ENCODE measurements around the gene CHI3L2. TPM values are rescaled to one million over a fixed set of nuclear protein-coding genes. Genes with fewer than 3 reads are reported as not detected.

The CHI3L2 gene
- total and polyA plus RNA-seq, 2 of the 13 experiments (the other 11 are each of a cell fraction or from before 2014, with no cell fraction given) = 0.46 to 1.7 TPM

GRCh38 chr1:111227851-111228747 is 586 bp downstream of the CHI3L2 start (continued):
- TF ChIP-seq ZBTB33 (CRISPR knock-in tag; IDR thresholded peaks at IDR 0.05) = no peak
- no peak for TF ChIP-seq ZNF550 (CRISPR knock-in tag; IDR thresholded peaks at IDR 0.05; ENCODE audit: borderline replicate concordance)
- TF ChIP-seq ELF3 (CRISPR knock-in tag; IDR thresholded peaks at IDR 0.05) = no peak; the same call in 1 of the 2 replicates
- TF ChIP-seq ZFP36L1 (CRISPR knock-in tag; IDR thresholded peaks at IDR 0.05) = 0 out of 2 replicates have a peak, but pooled peaks have one; percentile 26
- peak; percentile 54 for TF ChIP-seq SAP130 (CRISPR knock-in tag; IDR thresholded peaks at IDR 0.05; ENCODE audit: low read depth)
- no peak for TF ChIP-seq ZNF639 (CRISPR knock-in tag; conservative IDR thresholded peaks at IDR 0.05)
- no peak for TF ChIP-seq ZNF207 (IDR thresholded peaks at IDR 0.05; ENCODE audit: borderline replicate concordance)
- TF ChIP-seq ZBTB14 (CRISPR knock-in tag; IDR thresholded peaks at IDR 0.05) = no peak
- peak; percentile 55; the same call in 1 of the 2 replicates for TF ChIP-seq ZNF230 (CRISPR knock-in tag; IDR thresholded peaks at IDR 0.05)
- TF ChIP-seq ZNF644 (CRISPR knock-in tag; IDR thresholded peaks at IDR 0.05; ENCODE audit: low read depth) = peak; percentile 75
- TF ChIP-seq KAT8 (CRISPR knock-in tag; IDR thresholded peaks at IDR 0.05) = 0 out of 2 replicates have a peak, but pooled peaks have one; percentile 22
- TF ChIP-seq RXRA (CRISPR knock-in tag; IDR thresholded peaks at IDR 0.05) = peak; percentile 62; the same call in 1 of the 2 replicates
- no peak for TF ChIP-seq USF2 (IDR thresholded peaks at IDR 0.05; ENCODE audit: low read depth, low read length)
- no peak for TF ChIP-seq USF2 (CRISPR knock-in tag; IDR thresholded peaks at IDR 0.05; ENCODE audit: borderline replicate concordance)
- TF ChIP-seq TCF7 (IDR thresholded peaks at IDR 0.05; ENCODE audit: low read depth) = no peak
- TF ChIP-seq SALL1 (CRISPR knock-in tag; IDR thresholded peaks at IDR 0.05) = peak; percentile 66
- TF ChIP-seq FOXK1 (CRISPR knock-in tag; IDR thresholded peaks at IDR 0.05; ENCODE audit: borderline replicate concordance, low read depth) = peak; percentile 4; the same call in 1 of the 2 replicates
- 0 out of 2 replicates have a peak, but pooled peaks have one; percentile 31 for TF ChIP-seq ZNF275 (CRISPR knock-in tag; IDR thresholded peaks at IDR 0.05; ENCODE audit: borderline replicate concordance)
- TF ChIP-seq KMT2A (CRISPR knock-in tag; IDR thresholded peaks at IDR 0.05) = no peak
- 0 out of 2 replicates have a peak, but pooled peaks have one; percentile 4 for TF ChIP-seq ZKSCAN8 (CRISPR knock-in tag; IDR thresholded peaks at IDR 0.05; ENCODE audit: borderline replicate concordance)
- no peak for TF ChIP-seq ZNF510 (CRISPR knock-in tag; IDR thresholded peaks at IDR 0.05; ENCODE audit: low read depth)
- TF ChIP-seq JUND (CRISPR knock-in tag; IDR thresholded peaks at IDR 0.05) = peak; percentile 88

Data from HepG2 (cell line).